MG63 (cell line): ENCODE results near the gene PIBF1. TPM values are rescaled to one million over a fixed set of nuclear protein-coding genes. Genes with fewer than 3 reads are reported as not detected.
A peak's percentile ranks its signal among the peaks of the same experiment; 100 is the strongest.

Experiments used
- DNase-seq: peaks from one replicate; pipeline ENCODE4 v3.0.0-alpha.2; 2020
- H3K27me3 ChIP-seq: fragments of 250-450 bp; sonication (Bioruptor Pico); 2 replicates; pipeline ENCODE4 v1.5.1; 2020; ENCODE audit warnings: mild to moderate bottlenecking, moderate library complexity
- H3K36me3 ChIP-seq: fragments of 250-450 bp; sonication (Bioruptor Pico); 2 replicates; pipeline ENCODE4 v1.5.1; 2020; ENCODE audit warnings: mild to moderate bottlenecking, moderate library complexity
- H3K4me3 ChIP-seq: fragments of 250-450 bp; sonication (Bioruptor Pico); 2 replicates; pipeline ENCODE4 v1.5.1; 2020; ENCODE audit warnings: mild to moderate bottlenecking, moderate library complexity
- H3K9me3 ChIP-seq: fragments of 250-450 bp; sonication (Bioruptor Pico); 2 replicates; pipeline ENCODE4 v1.5.1; 2020; ENCODE audit warnings: mild to moderate bottlenecking, moderate library complexity
- total RNA-seq: library from RNA; depleted of rRNA; stranded (reverse); fragments of >200 nt; shearing (Covaris generic); gene quantifications from 2 replicates; pipeline ENCODE4 v1.2.3, GENCODE V29; 2014; ENCODE audit warnings: low replicate concordance

Gene PIBF1
- total RNA-seq, 1 experiment from 2014 or later = 8.5 TPM

DNA sequence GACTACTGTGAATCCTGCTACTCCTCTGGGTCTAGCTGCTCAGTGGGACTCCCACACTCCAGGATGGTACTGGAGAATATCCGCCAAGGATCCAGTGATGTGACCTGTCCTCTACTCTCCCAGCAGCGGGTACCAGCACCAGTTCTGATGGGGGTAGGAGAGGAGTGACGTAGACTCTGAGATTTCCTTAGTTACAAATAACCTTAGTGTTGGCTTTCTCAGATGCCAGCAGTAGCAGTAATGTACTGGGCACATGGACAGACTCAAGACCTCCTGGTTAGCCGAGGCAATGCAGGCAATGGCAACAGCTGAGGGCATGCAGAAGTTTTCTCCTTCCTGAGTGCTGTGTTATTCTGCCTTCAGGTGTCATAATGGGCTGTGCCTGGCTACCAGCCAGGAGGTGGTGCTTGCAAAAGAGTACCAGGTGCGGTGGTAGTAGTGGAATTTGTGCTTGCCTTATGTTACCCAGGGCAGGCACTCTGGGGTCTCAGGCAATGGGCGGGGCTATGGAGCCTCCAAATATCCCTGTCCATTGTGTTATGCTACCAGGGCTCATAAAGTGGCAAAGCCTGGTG, 171.5 kb downstream of the PIBF1 start:
- Histone ChIP-seq H3K36me3 (peaks cover 7% of the 10 kb centered on the region; the same call in 1 of the 2 replicates), H3K4me3 (no peak overlapping the region), H3K27me3 (no peaks in the 10 kb centered on the region), H3K9me3 (no peaks in the 10 kb centered on the region)
- no peak for DNase-seq

DNA sequence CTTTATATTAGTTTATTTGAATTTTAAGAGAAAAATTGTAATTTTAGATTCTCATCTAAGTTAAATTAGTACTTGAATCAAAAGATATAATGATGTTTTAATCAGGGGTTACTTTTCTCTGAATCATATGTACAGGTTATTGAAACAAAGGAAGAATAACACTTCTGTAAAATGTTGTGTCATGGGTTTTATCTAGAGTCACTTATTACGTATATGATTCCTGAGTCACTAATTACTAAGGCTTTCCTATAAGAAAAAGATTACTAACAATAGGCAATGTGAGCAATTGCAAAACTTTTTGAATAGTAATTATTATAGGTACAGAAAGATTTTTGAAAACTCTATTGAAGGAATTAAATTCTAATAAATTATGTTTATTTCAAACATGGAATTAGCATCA, 177.7 kb downstream of the PIBF1 start:
- Histone ChIP-seq H3K4me3 (no peak overlapping the region), H3K9me3 (no peaks in the 10 kb centered on the region), H3K36me3 (peaks cover 7% of the 10 kb centered on the region; the same call in 1 of the 2 replicates), H3K27me3 (no peaks in the 10 kb centered on the region)
- no peak for DNase-seq

DNA sequence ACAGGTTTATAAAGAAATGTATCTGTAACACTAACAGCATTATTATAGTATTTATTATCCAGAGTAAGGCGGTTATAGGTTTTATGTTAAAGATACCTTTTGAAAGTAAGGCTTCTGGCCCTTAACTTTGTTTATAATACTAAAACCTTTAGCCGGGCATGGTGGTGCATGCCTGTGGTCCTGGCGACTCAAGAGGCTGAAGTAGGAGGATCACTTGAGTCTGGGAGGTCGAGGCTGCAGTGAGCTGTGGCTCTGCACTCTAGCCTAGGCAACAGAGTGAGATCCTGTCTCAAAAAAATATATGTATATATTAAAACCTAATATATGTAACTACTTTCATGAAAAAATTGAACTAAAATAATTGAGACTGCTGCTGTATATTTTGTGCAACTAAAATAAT, 178.2 kb downstream of the PIBF1 start:
- Histone ChIP-seq H3K9me3 (no peaks in the 10 kb centered on the region), H3K36me3 (peaks cover 7% of the 10 kb centered on the region; the same call in 1 of the 2 replicates), H3K27me3 (no peaks in the 10 kb centered on the region), H3K4me3 (no peak overlapping the region)
- no peak for DNase-seq

DNA sequence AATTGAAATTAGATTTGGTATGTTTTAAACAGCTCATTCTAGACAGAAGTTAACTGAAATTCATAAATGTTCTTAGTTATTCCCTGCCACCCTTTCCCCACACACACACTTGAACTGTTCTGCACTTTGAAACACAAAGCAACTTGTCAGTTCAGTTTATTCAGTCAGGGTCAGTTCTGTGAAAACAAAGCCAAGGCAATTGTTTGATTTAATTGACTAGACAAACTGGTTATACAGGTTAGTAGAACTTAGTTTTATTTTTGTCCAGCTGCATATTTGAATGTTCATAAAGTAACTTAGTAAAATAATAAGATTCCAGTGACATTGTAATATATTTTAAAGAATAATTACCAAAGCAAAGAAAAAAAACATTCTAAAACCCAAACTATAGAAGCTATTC, 178.6 kb downstream of the PIBF1 start:
- H3K9me3 ChIP-seq = no peaks in the 10 kb centered on the region
- H3K4me3 ChIP-seq = no peak overlapping the region
- no peak for DNase-seq
- no peaks in the 10 kb centered on the region for H3K27me3 ChIP-seq
- peaks cover 7% of the 10 kb centered on the region; the same call in 1 of the 2 replicates for H3K36me3 ChIP-seq

DNA sequence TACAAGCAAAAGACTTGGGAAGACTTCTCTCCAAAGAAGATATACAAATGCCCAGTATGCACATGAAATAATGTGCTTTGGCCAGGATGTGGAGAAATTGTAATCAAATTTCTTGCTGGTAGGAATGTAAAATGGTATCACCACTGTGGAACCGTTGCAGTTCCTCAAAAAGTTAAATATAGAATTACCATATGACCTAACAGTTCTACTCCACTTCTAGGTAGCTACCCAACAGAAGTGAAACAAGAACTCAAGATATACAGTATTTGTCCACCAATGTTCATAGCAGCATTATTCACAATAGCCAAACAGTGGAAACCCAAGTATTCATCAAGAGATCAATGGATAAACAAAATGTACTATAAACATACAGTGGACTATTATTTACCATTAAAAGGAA, 181.8 kb downstream of the PIBF1 start:
- DNase-seq = no peak
- H3K4me3 ChIP-seq = no peak overlapping the region
- no peaks in the 10 kb centered on the region for H3K27me3 ChIP-seq
- H3K9me3 ChIP-seq = no peaks in the 10 kb centered on the region
- no peaks in the 10 kb centered on the region; the same call in 1 of the 2 replicates for H3K36me3 ChIP-seq

DNA sequence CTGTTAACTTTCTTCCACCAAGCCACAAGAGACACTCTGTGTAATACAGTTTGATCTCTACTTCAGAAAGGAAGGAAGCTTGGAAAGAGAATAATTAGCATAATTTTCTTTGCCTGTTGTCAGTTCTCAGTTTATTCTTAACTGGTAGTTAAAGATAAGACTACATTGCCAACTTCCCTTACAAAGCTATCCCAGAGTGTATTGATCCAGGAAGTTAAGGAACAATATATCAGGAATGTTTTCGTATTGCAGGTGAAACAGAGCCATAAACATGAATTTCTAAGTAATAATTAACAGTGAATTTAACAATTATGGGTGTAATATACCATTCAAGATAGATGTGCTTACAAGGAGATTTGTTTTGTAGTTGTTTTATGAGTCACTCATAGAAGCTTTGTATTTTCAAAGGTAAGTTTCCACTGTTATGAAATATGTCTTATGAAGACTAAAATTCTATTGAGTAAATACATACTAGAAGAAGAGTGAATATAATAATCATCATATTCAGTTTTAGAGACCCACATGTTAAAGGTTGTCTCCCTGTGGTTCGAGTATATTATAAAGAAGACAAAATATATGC, 188.5 kb downstream of the PIBF1 start:
- Histone ChIP-seq H3K27me3 (no peaks in the 10 kb centered on the region), H3K4me3 (no peak overlapping the region)
- no peak for DNase-seq

DNA sequence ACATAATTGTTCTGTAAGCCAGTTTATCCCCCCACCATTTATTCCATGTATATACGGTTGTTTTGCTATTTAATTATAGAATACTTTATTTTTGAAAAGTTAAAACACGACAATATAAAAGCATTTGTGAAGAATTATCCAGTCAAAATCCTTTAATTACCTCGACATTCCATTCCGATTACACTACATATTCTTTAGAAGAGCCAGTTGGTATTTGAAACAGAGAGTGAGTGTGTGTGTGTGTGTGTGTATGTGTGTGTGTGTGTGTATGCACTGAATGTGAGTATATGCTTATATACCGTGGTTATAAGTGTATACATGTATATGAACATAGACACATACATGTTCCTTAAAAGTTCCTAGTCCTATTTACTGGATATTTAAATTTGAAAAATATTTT, 189.0 kb downstream of the PIBF1 start:
- Histone ChIP-seq H3K36me3 (no peaks in the 10 kb centered on the region; the same call in 1 of the 2 replicates), H3K9me3 (no peaks in the 10 kb centered on the region), H3K27me3 (no peaks in the 10 kb centered on the region), H3K4me3 (no peak overlapping the region)
- DNase-seq = no peak

More for the DNA sequence above, 188.5 kb downstream of the PIBF1 start:
- Histone ChIP-seq H3K36me3 (no peaks in the 10 kb centered on the region; the same call in 1 of the 2 replicates), H3K9me3 (no peaks in the 10 kb centered on the region)

DNA sequence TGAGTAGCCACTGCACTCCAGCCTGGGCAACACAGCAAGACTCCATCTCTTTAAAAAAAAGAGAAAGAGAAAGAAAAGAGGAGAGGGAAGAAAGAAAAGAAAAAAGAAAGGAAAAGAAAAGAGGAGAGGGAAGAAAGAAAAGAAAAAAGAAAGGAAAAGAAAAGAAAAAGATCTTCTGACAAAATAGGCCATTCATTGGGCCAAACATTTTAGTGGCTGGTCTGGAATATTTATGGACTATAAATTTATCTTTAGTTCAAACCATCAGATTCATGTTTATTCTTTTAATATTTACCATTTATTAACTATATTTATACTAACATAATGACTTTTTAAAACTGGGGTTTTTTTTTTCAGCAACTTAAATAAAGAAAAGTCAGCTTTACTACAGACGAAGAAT, 191.3 kb downstream of the PIBF1 start:
- Histone ChIP-seq H3K4me3 (no peak overlapping the region), H3K27me3 (no peaks in the 10 kb centered on the region), H3K9me3 (no peaks in the 10 kb centered on the region), H3K36me3 (no peaks in the 10 kb centered on the region)
- DNase-seq = no peak

DNA sequence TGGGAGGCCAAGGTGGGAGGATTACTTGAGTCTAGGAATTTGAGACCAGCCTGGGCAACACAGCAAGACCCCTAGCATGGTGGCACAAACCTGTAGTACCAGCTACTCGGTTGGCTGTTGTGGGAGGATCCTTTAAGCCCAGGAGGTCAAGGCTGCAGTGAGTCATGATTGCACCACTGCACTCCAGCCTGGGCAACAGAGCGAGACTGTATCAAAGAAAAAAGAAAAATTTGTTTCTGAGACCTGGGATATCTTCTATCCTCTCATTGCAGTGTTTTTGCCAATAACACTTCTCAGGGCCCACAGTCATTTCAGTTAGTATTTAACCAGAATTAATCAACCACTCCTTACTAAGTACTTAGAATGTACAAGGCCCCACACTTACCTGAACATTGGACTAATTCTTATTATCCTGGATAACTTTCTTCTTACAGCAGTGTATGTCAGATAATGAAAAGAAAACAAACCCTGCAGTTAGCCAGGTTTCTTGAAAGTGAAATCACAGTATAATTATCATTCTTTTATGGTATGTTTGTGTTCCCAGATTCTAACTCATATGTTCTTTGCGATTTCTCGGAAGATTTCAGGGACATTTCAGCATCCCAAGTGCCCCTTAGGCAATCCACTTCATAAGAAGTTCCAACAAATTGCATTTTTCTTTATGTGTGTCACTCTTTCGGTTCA, 201.3 kb downstream of the PIBF1 start:
- no peaks in the 10 kb centered on the region for H3K27me3 ChIP-seq
- H3K9me3 ChIP-seq = no peaks in the 10 kb centered on the region
- peaks cover under 1% of the 10 kb centered on the region; the same call in 1 of the 2 replicates for H3K36me3 ChIP-seq
- DNase-seq = peak; percentile 12
- H3K4me3 ChIP-seq = no peak overlapping the region

DNA sequence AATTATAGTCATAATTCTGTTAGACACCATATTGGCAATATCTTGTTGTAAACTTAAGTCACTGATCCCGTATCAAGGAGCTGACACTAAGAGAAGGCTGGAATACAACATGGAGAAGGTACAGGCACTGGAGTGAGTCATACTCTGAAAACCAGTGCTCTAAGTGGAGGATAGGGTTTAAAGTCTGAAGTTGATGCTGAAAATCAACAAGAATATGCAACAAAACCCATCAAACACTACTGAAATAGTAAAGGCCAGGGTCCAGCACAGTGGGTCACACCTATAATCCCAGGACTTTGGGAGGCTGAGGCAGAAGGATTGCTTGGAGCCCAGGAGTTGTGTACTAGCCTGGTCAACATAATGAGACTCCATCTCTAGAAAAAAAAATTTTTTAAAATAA, 203.7 kb downstream of the PIBF1 start:
- peaks cover 10% of the 10 kb centered on the region for H3K36me3 ChIP-seq
- DNase-seq = no peak
- no peak overlapping the region for H3K4me3 ChIP-seq
- H3K27me3 ChIP-seq = no peaks in the 10 kb centered on the region
- no peaks in the 10 kb centered on the region for H3K9me3 ChIP-seq

DNA sequence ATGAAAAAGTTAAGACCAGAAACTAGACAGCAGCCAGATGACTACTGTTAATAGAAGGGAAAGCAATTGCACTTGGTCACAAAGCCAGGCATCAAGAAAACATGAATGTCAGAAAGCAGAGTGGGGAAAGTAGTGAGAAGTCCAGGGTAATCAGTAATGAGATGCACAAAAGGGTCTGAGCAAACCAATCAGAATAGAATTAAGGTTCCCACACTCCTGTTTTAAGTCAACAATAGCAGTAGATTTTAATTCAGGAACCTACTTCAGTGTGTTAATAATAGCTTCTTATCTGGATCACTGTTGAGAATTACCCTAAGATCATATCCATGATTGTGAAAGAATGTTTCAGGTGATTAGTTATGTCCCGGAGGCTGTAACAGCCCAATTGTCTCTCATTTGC, 204.3 kb downstream of the PIBF1 start:
- peaks cover 13% of the 10 kb centered on the region for H3K36me3 ChIP-seq
- no peak for DNase-seq
- H3K4me3 ChIP-seq = no peak overlapping the region
- no peaks in the 10 kb centered on the region for H3K27me3 ChIP-seq
- H3K9me3 ChIP-seq = peaks cover 2% of the 10 kb centered on the region; the same call in 1 of the 2 replicates

DNA sequence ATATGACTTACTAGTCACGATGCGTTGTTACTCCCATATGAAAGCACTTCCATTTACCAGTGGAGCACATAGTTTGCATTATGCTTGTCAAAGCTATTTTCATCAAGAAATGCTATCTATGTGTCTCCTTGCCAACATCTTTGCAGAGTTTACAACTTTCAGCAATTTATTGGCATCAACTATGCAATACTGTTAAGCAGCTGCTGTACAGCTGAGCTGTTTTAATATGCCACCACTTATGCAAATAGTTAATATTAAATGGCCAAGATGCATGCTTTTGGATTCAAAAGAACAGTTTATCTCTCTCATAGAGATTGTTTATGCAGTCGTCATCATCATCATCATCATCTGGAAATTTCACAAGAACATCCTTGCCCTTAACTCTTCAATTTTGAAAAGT, 209.0 kb downstream of the PIBF1 start:
- H3K4me3 ChIP-seq = no peak overlapping the region
- no peaks in the 10 kb centered on the region for H3K27me3 ChIP-seq
- DNase-seq = no peak
- peaks cover 13% of the 10 kb centered on the region for H3K36me3 ChIP-seq
- H3K9me3 ChIP-seq = peaks cover 2% of the 10 kb centered on the region; the same call in 1 of the 2 replicates

DNA sequence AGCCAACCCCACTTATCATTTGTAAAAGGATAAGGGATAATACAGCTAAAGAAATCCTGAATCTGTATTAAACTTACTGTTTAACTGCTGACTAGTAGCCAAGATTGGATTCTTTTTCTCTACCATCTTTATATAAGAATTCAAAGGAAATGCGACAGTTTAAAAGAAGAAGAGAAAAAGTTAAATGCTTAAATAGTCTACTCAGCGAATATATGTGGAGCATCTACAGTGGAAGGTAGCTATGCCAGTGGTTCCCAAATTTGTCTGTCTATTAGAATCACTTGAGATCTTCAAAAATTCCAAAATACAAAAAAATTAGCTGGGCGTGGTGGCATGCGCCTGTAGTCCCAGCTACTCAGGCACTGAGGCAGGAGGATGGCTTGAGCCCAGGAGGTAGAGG, 216.1 kb downstream of the PIBF1 start:
- no peak overlapping the region for H3K4me3 ChIP-seq
- peaks cover 5% of the 10 kb centered on the region; the same call in 1 of the 2 replicates for H3K36me3 ChIP-seq
- DNase-seq = no peak
- H3K27me3 ChIP-seq = no peaks in the 10 kb centered on the region
- H3K9me3 ChIP-seq = no peaks in the 10 kb centered on the region

DNA sequence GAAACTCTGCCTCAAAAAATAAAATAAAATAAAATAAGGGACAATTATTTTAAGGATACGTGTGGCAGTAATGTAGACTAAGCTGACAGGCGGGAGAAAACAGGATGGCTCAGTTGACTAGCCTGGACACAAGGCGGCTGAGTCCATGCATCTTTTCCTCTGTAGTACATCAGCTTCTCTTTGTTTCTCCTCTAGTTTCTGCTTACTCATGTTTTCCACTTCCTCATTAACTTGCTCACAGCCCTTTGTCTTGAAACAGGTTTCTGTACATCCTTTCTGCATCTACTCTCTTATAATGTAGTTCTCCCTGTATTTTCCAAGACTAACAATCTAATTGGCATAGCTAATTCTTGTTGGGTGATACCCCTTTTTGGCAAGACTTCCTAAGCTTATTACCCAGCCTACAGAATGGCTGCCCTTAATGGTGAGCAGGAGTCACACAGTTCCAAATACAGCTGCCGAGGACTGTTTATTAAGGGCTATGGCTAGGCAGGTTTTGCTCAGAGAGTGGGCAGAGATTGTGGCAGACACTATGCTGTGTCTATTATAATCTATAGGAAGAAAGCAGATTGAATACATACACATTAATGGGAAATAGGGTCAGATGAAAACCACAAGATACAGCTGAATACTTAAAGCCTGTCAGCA, 218.2 kb downstream of the PIBF1 start:
- Histone ChIP-seq H3K9me3 (no peaks in the 10 kb centered on the region), H3K36me3 (peaks cover 7% of the 10 kb centered on the region; the same call in 1 of the 2 replicates)
- no peak for DNase-seq

DNA sequence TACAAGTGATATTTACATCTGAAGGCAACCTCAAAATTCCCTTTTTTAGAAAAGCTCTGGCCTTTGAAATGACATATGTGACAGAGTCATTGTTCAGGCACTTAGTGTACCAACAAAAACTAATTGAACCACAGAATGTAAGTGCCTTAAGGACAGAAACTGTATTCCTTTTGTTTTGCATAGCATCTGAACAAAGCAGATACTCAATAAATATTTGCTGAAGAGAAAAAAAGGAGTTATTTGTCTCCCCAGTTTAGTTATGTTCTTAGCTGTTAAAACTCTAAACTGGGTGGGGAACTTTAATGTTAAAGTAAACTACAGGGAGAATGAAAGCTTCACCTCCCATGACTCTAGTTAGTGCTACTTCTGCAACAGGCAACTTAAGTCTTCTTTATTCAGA, 220.0 kb downstream of the PIBF1 start:
- DNase-seq = no peak
- Histone ChIP-seq H3K9me3 (no peaks in the 10 kb centered on the region), H3K27me3 (no peaks in the 10 kb centered on the region), H3K36me3 (peaks cover 7% of the 10 kb centered on the region; the same call in 1 of the 2 replicates), H3K4me3 (no peak overlapping the region)

More for the DNA sequence above, 218.2 kb downstream of the PIBF1 start:
- Histone ChIP-seq H3K4me3 (no peak overlapping the region), H3K27me3 (no peaks in the 10 kb centered on the region)

DNA sequence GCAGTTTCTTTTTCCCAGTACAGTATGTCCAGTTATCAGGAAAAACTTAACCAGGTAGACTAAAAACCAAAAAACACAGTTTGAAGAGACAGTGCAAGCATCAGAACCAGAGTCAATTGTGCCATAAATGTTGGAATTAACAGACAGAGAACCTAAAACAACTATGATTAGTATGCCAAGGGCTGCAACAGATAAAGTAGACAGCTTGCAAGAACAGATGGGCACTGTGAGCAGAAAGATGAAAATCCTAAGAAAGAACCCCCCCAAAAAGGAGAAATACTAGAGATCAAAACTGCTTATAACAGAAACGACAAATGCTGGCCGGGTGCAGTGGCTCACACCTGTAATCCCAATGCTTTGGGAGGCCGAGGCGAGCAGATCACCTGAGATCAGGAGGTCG, 229.8 kb downstream of the PIBF1 start:
- no peaks in the 10 kb centered on the region; the same call in 1 of the 2 replicates for H3K36me3 ChIP-seq
- H3K27me3 ChIP-seq = no peaks in the 10 kb centered on the region

DNA sequence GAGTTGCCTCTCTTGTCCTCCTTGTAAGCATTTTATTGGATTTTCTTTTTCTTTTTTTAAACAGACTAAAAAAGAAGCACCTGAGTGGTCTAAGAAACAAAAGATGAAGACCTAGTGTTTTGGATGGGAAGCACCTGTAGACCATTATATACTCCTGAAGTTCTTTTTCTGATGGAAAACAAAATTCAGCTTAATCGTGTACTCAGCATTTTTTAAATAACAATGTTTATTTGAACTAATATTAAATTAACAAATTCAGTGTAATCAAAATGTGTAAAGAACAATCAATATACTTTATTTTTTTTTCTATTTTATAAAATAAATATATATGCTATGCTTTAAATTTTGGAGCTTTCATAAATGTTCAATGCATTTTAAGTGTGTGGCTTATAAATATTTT, 233.9 kb downstream of the PIBF1 start:
- DNase-seq = no peak
- Histone ChIP-seq H3K27me3 (no peaks in the 10 kb centered on the region), H3K9me3 (no peaks in the 10 kb centered on the region), H3K4me3 (no peak overlapping the region), H3K36me3 (peaks cover 3% of the 10 kb centered on the region; the same call in 1 of the 2 replicates)

More for the DNA sequence above, 229.8 kb downstream of the PIBF1 start:
- no peak overlapping the region for H3K4me3 ChIP-seq
- DNase-seq = no peak
- no peaks in the 10 kb centered on the region for H3K9me3 ChIP-seq
